Natural killer cell treated with Interleukin-12 subunit alpha and Interleukin-12 subunit beta and Interleukin-15 and Interleukin-18, amount 100 ng/mL, for 72 hours (primary cell): ENCODE measurements around the gene GBX1. TPM values are rescaled to one million over a fixed set of nuclear protein-coding genes. Genes with fewer than 3 reads are reported as not detected.

Experiments used
- ATAC-seq, 2 donors: fragments of 150-1000 bp; cut with Tn5 transposase in 1 of 2; sonication (Bioruptor Pico), chemical (Tn5 transposase) in 1 of 2; 2 replicates each; pipeline ENCODE4 v1.10.0; 2021
- DNase-seq: peaks from one replicate; pipeline ENCODE4 v3.0.0; 2022; ENCODE audit warnings: low spot score
- H3K27ac Mint-ChIP-seq, 2 donors: 1 replicate in 1 of 2; 2 replicates in 1 of 2; pipeline ENCODE4 v1.8.0; 2022; ENCODE audit warnings: mixed read lengths in 2 of 2, mild to moderate bottlenecking in 1 of 2, moderate library complexity in 1 of 2
- H3K27me3 Mint-ChIP-seq, 2 donors: 1 replicate in 1 of 2; 2 replicates in 1 of 2; pipeline ENCODE4 v1.8.0; 2022; ENCODE audit warnings: mixed read lengths in 2 of 2
- H3K36me3 Mint-ChIP-seq: one replicate; pipeline ENCODE4 v1.8.0; 2022; ENCODE audit warnings: mixed read lengths
- H3K4me1 Mint-ChIP-seq, 2 donors: 1 replicate in 1 of 2; 2 replicates in 1 of 2; pipeline ENCODE4 v1.8.0; 2022; ENCODE audit warnings: low read depth in 2 of 2, mixed read lengths in 2 of 2, mild to moderate bottlenecking in 1 of 2
- H3K4me3 Mint-ChIP-seq: one replicate; pipeline ENCODE4 v1.8.0; 2022; ENCODE audit warnings: mixed read lengths
- H3K9me3 Mint-ChIP-seq: 2 replicates; pipeline ENCODE4 v1.8.0; 2022; ENCODE audit warnings: mixed read lengths
- total RNA-seq, 2 donors: library from RNA; stranded (reverse); gene quantifications; one replicate each; pipeline ENCODE4 v1.2.3, GENCODE V29; 2022

The GBX1 gene
- total RNA-seq, 2 donors from 2014 or later = not detected

GRCh38 chr7:151144387-151144786 lies 23.1 kb downstream of the GBX1 start:
- DNase-seq = no peak
- no peak for ATAC-seq
- no peak overlapping the region for H3K27ac Mint-ChIP-seq
- no peaks in the 10 kb centered on the region for H3K36me3 Mint-ChIP-seq
- H3K4me3 Mint-ChIP-seq = no peak overlapping the region
- no peaks in the 10 kb centered on the region for H3K9me3 Mint-ChIP-seq
- H3K27me3 Mint-ChIP-seq = peaks cover 0 to 3% of the 10 kb centered on the region in 2 donors
- no peaks in the 10 kb centered on the region for H3K4me1 Mint-ChIP-seq

GRCh38 chr7:151143261-151144015 lies 24.1 kb downstream of the GBX1 start:
- H3K4me3 Mint-ChIP-seq = no peak overlapping the region
- H3K27ac Mint-ChIP-seq = no peak overlapping the region
- H3K9me3 Mint-ChIP-seq = no peaks in the 10 kb centered on the region
- no peaks in the 10 kb centered on the region for H3K4me1 Mint-ChIP-seq
- H3K36me3 Mint-ChIP-seq = no peaks in the 10 kb centered on the region
- H3K27me3 Mint-ChIP-seq = no peaks in the 10 kb centered on the region
- ATAC-seq = no peak
- no peak for DNase-seq

GRCh38 chr7:151142686-151143040 lies 24.8 kb downstream of the GBX1 start:
- H3K36me3 Mint-ChIP-seq = no peaks in the 10 kb centered on the region
- ATAC-seq (no peak), DNase-seq (no peak)
- H3K27me3 Mint-ChIP-seq = no peaks in the 10 kb centered on the region
- no peaks in the 10 kb centered on the region for H3K9me3 Mint-ChIP-seq
- H3K4me1 Mint-ChIP-seq = no peaks in the 10 kb centered on the region
- no peak overlapping the region for H3K4me3 Mint-ChIP-seq
- no peak overlapping the region for H3K27ac Mint-ChIP-seq

GRCh38 chr7:151141855-151142685 lies 25.4 kb downstream of the GBX1 start:
- H3K36me3 Mint-ChIP-seq = no peaks in the 10 kb centered on the region
- no peaks in the 10 kb centered on the region for H3K27me3 Mint-ChIP-seq
- H3K9me3 Mint-ChIP-seq = no peaks in the 10 kb centered on the region
- H3K27ac Mint-ChIP-seq = no peak overlapping the region
- DNase-seq (no peak), ATAC-seq (no peak)
- no peaks in the 10 kb centered on the region for H3K4me1 Mint-ChIP-seq
- H3K4me3 Mint-ChIP-seq = no peak overlapping the region

GRCh38 chr7:151141311-151141854 lies 26.1 kb downstream of the GBX1 start:
- H3K9me3 Mint-ChIP-seq = no peaks in the 10 kb centered on the region
- no peaks in the 10 kb centered on the region for H3K27me3 Mint-ChIP-seq
- DNase-seq (no peak), ATAC-seq (no peak)
- no peak overlapping the region for H3K4me3 Mint-ChIP-seq
- no peaks in the 10 kb centered on the region for H3K4me1 Mint-ChIP-seq
- no peak overlapping the region for H3K27ac Mint-ChIP-seq
- no peaks in the 10 kb centered on the region for H3K36me3 Mint-ChIP-seq

- Mint-ChIP-seq H3K4me3 (no peak overlapping the region), H3K4me1 (no peaks in the 10 kb centered on the region), H3K36me3 (no peaks in the 10 kb centered on the region), H3K9me3 (no peaks in the 10 kb centered on the region), H3K27me3 (no peaks in the 10 kb centered on the region), H3K27ac (no peak overlapping the region)
- DNase-seq = no peak
- ATAC-seq = no peak
Observed at GRCh38 chr7:151140826-151141225, 26.7 kb downstream of the GBX1 start.

- no peaks in the 10 kb centered on the region for H3K27me3 Mint-ChIP-seq
- no peak overlapping the region for H3K27ac Mint-ChIP-seq
- H3K4me3 Mint-ChIP-seq = no peak overlapping the region
- DNase-seq = no peak
- no peaks in the 10 kb centered on the region for H3K4me1 Mint-ChIP-seq
- no peaks in the 10 kb centered on the region for H3K9me3 Mint-ChIP-seq
- ATAC-seq = no peak
- no peaks in the 10 kb centered on the region for H3K36me3 Mint-ChIP-seq
Observed at GRCh38 chr7:151139791-151140190, 27.7 kb downstream of the GBX1 start.

- ATAC-seq (no peak), DNase-seq (peak; percentile 55)
- Mint-ChIP-seq H3K4me3 (no peak overlapping the region), H3K4me1 (no peaks in the 10 kb centered on the region), H3K9me3 (no peaks in the 10 kb centered on the region), H3K27me3 (no peaks in the 10 kb centered on the region), H3K27ac (no peak overlapping the region), H3K36me3 (no peaks in the 10 kb centered on the region)
Observed at GRCh38 chr7:151139071-151139790, 28.3 kb downstream of the GBX1 start.

GRCh38 chr7:151138153-151138851 lies 29.2 kb downstream of the GBX1 start:
- Mint-ChIP-seq H3K27ac (no peak overlapping the region), H3K36me3 (no peaks in the 10 kb centered on the region), H3K4me1 (no peaks in the 10 kb centered on the region), H3K9me3 (no peaks in the 10 kb centered on the region), H3K27me3 (no peaks in the 10 kb centered on the region), H3K4me3 (no peak overlapping the region)
- peak in 1 of 2 donors; percentile 2 for ATAC-seq
- peak; percentile 59 for DNase-seq

- Mint-ChIP-seq H3K4me3 (no peak overlapping the region), H3K4me1 (no peaks in the 10 kb centered on the region), H3K36me3 (no peaks in the 10 kb centered on the region), H3K27ac (no peak overlapping the region), H3K27me3 (no peaks in the 10 kb centered on the region), H3K9me3 (no peaks in the 10 kb centered on the region)
- ATAC-seq (no peak), DNase-seq (peak; percentile 48)
Observed at GRCh38 chr7:151137791-151138152, 29.7 kb downstream of the GBX1 start.

- DNase-seq = peak; percentile 49
- Mint-ChIP-seq H3K36me3 (no peaks in the 10 kb centered on the region), H3K4me3 (no peak overlapping the region), H3K9me3 (no peaks in the 10 kb centered on the region), H3K4me1 (no peaks in the 10 kb centered on the region), H3K27me3 (no peaks in the 10 kb centered on the region), H3K27ac (no peak overlapping the region)
- no peak for ATAC-seq
Observed at GRCh38 chr7:151137076-151137675, 30.3 kb downstream of the GBX1 start.

- Mint-ChIP-seq H3K36me3 (no peaks in the 10 kb centered on the region), H3K4me1 (no peaks in the 10 kb centered on the region), H3K4me3 (no peak overlapping the region), H3K27me3 (no peaks in the 10 kb centered on the region), H3K9me3 (no peaks in the 10 kb centered on the region), H3K27ac (no peak overlapping the region)
- no peak for ATAC-seq
- DNase-seq = peak; percentile 57
Observed at GRCh38 chr7:151135866-151136843, 31.3 kb downstream of the GBX1 start.
